Cardiac fibroblast (primary cell): ENCODE results near the gene FOXN3.

Experiments used
- DNase-seq, 2 donors: peaks; one replicate each; pipeline versions ENCODE4 v3.0.0 to v3.0.0-alpha.2; 2010; ENCODE audit warnings: low read depth in 2 of 2
- H3K4me3 ChIP-seq, 2 donors: replicated peaks in 1 of 2; 1 replicate in 1 of 2; 2 replicates in 1 of 2; pipeline ENCODE4 v1.5.1; 2011; ENCODE audit warnings: low read depth in 2 of 2, low read length in 2 of 2, mild to moderate bottlenecking in 2 of 2, moderate library complexity in 1 of 2
- TF ChIP-seq, protein P1 (sequence below): IDR thresholded peaks from one replicate; pipeline ENCODE4 v1.5.1; 2011; ENCODE audit warnings: low read depth, mild to moderate bottlenecking, low read length, inconsistent platforms

FOXN3 gene

DNA sequence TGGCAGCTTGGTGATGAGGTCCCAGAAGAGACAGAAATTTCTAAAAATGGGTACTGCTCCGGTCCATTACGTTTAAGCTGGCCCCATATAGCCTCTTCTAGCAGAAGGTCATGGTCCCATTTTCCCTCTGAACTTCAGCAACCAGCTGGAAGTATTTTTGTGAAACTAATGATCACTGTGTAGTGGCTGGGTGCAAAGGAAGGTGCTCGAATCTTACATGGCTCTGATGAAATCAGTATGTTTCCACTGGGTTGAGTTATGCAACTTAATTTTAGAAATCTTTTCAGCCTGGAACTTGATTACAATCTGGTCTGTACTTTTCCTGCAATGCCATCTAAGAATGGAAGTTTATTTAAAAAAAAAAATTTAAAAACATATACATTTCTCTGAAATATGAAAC, 228.5 kb downstream of the FOXN3 start:
- no peak overlapping the region for H3K4me3 ChIP-seq
- DNase-seq = no peak
- TF ChIP-seq, protein P1, sequence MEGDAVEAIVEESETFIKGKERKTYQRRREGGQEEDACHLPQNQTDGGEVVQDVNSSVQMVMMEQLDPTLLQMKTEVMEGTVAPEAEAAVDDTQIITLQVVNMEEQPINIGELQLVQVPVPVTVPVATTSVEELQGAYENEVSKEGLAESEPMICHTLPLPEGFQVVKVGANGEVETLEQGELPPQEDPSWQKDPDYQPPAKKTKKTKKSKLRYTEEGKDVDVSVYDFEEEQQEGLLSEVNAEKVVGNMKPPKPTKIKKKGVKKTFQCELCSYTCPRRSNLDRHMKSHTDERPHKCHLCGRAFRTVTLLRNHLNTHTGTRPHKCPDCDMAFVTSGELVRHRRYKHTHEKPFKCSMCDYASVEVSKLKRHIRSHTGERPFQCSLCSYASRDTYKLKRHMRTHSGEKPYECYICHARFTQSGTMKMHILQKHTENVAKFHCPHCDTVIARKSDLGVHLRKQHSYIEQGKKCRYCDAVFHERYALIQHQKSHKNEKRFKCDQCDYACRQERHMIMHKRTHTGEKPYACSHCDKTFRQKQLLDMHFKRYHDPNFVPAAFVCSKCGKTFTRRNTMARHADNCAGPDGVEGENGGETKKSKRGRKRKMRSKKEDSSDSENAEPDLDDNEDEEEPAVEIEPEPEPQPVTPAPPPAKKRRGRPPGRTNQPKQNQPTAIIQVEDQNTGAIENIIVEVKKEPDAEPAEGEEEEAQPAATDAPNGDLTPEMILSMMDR = no peak

DNA sequence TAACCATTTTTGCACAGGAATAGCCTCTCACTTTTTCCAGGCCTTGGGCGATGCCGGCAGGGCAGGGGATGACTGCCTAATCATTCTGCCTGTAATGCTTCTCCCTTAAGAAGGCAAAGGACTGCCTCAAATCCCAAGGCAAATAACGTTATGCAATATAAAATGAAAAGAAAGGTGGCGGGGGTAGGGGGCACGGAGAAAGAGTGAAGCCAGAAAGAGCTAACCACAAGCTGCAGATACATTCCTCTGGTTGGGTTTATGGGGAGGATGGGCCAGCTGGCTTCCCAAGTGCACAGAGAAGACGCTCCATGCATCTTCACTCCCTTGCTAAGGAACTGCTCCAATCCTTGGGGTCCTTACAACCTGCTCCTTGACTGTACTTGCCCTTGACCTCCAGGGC, 229.5 kb downstream of the FOXN3 start:
- no peak for DNase-seq
- TF ChIP-seq, protein P1 = no peak
- no peak overlapping the region for H3K4me3 ChIP-seq

DNA sequence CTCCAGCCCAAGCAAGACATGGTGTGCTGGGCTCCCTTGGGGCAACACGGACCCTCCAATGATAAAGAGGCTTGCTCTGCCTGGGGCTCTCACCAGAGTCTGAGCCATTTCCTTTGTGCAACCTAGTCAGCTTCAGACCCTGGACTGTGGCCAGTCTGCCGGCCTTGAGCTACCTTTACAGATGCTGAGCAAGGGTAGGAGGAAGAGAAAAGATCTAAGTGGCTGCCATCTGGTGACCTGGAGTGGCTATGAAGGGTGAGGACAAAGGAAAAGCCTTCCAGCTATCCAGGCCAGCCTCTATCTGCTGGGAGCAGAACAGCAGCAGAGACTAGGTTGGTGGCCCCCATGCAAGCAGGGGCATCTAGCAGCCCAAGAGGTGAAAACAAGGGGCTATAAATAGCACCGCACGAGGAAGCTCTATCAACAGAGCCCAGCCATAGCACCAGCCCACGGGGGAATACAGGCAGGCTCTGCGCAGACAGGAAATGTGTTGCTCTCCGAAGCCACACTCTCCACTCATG, 230.1 kb downstream of the FOXN3 start:
- no peak overlapping the region for H3K4me3 ChIP-seq
- peak in 1 of 2 donors; percentile 47 for DNase-seq
- TF ChIP-seq, protein P1 = no peak

DNA sequence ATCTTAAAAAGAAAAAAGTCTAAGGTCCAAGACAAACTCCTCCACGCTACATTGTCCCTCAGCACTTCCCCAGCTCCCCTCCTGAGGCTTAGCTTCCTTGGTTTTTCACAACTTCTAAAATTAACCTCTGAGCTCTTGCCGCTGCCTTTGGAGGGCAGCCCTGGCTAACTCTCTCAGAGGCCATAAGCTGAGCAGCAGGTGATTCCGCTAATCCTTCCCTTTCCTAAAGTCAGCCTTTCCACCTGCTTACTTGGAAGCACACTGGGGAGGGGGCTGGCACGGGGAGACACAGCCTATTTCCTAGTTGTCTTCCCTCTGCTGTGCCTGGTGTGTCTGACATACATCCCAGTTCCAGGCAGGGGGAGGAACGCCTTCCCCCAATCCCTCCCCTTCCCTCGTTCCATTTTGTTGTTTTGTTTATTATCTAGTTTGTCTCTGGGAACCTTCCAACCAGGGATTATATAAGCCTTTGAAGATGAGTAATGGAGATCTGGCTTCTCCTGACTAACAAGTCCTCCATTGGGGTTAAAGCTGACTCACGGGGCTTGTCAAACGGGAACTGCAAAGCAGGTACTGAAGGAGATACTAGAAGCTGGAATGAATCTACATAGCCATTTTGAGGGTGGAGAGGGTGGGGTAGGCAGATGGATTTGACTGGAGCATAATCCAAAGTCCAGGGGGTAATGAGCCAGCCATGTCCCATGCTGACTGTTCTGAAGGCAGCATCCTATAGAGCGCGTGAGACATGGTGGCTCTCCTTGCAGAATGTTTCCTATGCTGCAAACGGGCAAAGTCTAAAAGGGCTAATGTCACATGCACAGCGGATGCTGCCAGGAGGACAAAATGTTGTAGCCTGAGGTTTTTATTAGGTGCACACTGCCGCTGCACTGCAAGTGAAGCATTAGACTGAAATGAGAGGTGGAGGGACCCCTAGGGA, 230.8 kb downstream of the FOXN3 start:
- DNase-seq = peak; percentile 47 to 85
- no peak overlapping the region for H3K4me3 ChIP-seq
- TF ChIP-seq, protein P1 = no peak

DNA sequence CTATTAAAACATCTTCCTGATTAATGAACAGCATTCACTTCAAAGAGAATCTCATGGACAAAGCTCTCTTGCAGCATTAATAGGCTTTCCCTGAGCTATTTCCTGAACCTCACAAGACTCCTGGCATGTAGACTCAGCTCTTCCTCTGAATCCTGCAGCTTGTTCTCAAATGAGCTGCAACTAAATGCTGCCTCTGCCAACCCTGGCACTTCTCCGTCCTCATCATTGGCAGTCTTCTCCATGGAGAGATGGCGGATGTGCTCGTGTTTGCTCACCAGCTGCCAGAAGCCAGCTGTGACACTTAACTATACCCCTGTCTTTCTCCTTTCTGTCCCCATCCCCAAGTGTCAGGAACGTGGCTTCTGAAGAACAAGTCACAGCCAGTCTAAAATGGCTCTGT, 232.1 kb downstream of the FOXN3 start:
- H3K4me3 ChIP-seq = no peak overlapping the region
- TF ChIP-seq, protein P1 = no peak
- no peak for DNase-seq

DNA sequence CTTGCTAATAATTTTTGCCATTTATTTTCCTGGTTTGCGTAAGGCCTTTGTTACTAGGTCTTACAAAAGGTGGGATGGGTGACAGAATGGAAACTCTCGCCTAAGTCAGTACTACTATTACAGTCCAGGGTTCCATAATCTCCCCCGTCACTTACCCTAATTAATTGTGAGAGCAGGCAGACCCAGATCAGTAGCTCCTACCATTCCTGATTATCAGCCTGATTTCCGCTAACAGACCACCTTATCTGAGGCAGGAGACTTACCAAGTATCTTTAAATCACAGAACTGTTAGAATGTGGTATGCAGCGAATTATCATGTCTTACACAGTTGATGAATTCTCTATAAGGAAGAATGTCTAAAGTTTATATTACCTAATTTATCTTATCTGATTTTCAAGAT, 234.7 kb downstream of the FOXN3 start:
- H3K4me3 ChIP-seq = no peak overlapping the region
- no peak for DNase-seq
- TF ChIP-seq, protein P1 = no peak
